Adrenal gland (tissue), 12 donors: ENCODE results near the gene GBGT1. TPM values are rescaled to one million over a fixed set of nuclear protein-coding genes. Genes with fewer than 3 reads are reported as not detected.

Source experiments
- DNase-seq, 7 donors: peaks; one replicate each; pipeline ENCODE4 v3.0.0-alpha.2; 2019 to 2020
- H3K27ac ChIP-seq, 5 donors: fragments of 200-600 bp; sonication (generic) in 4 of 5; 1 replicate in 3 of 5; 2 replicates in 2 of 5; pipeline versions ENCODE4 v1.5.1 to v1.8.0; 2016 to 2020; ENCODE audit warnings: mild to moderate bottlenecking in 1 of 5
- H3K27me3 ChIP-seq: fragments of 200-600 bp; 2 replicates; pipeline ENCODE4 v1.8.0; 2021
- H3K36me3 ChIP-seq, 2 donors: fragments of 200-600 bp; replicated peaks in 1 of 2; 1 replicate in 1 of 2; 2 replicates in 1 of 2; pipeline versions ENCODE4 v1.5.1 to v1.8.0; 2018 to 2022
- H3K4me1 ChIP-seq, 2 donors: fragments of 200-600 bp; replicated peaks in 1 of 2; 1 replicate in 1 of 2; 2 replicates in 1 of 2; pipeline versions ENCODE4 v1.5.1 to v1.8.0; 2018 to 2021
- H3K4me3 ChIP-seq, 4 donors: fragments of 200-600 bp; sonication (generic) in 3 of 4; one replicate each; pipeline ENCODE4 v1.5.1; 2016 to 2018
- H3K9me3 ChIP-seq, 3 donors: fragments of 200-600 bp; sonication (generic) in 1 of 3; replicated peaks in 1 of 3; 1 replicate in 2 of 3; 2 replicates in 1 of 3; pipeline versions ENCODE4 v1.5.1 to v1.8.0; 2016 to 2021
- POLR2A ChIP-seq, 2 donors: fragments of 450-650 bp; IDR thresholded peaks; one replicate each; pipeline ENCODE4 v1.6.1; 2017; ENCODE audit warnings: antibody characterized with exemption in 2 of 2, mild to moderate bottlenecking in 2 of 2, moderate library complexity in 1 of 2
- WGBS, 4 donors: extraction: QIAGEN DNeasy Blood & Tissue Kit in 2 of 4; methylation state at CpG; one replicate each; pipeline versions ENCODE4 v1.1.5 to v1.1.7; 2013 to 2017; 5-methylcytosine and 5-hydroxymethylcytosine counted together
- intact Hi-C, 2 donors: fragments of 100-400 bp; cut with DNase I; formaldehyde crosslinking; loops; one replicate each; pipeline versions ENCODE4 v1.14.1 to v1.15.0; 2022 to 2023
- polyA plus RNA-seq, 3 donors: library from polyadenylated mRNA; stranded (reverse); fragments of 200-250 nt in 2 of 3; fragments of 350-450 nt in 1 of 3; fragmentation: Illumina TruSeq in 1 of 3; extraction: RNeasy Lipid Tissue Mini Kit (QIAGEN cat#74804) in 1 of 3; gene quantifications; one replicate each; pipeline ENCODE4 v1.2.3, GENCODE V29; 2013 to 2014
- total RNA-seq, 9 donors: library from RNA; depleted of rRNA in 4 of 9; stranded (reverse); fragments of >200 nt in 4 of 9; fragments of 120-200 nt in 1 of 9; fragmentation: NEBNext Ultra II Directional in 1 of 9; extraction: Animal tissue kit (Norgen Biotek cat#: 25700) in 1 of 9; gene quantifications; one replicate each; pipeline versions ENCODE4 v1.1.0 to v1.2.4, GENCODE V29; 2013 to 2023
- TF ChIP-seq, protein P1 (sequence below), 6 experiments: fragments of 450-650 bp in 4 of 6; fragments of 200-600 bp in 2 of 6; sonication (generic) in 1 of 6; IDR thresholded peaks; 1 replicate in 5 of 6; 2 replicates in 1 of 6; pipeline versions ENCODE4 v1.5.1 to v1.8.0; 2016 to 2021; ENCODE audit warnings: antibody characterized with exemption in 6 of 6, mild to moderate bottlenecking in 2 of 6, moderate library complexity in 1 of 6
- donor health status: healthy with polysubstance abuse.
- donor health status: Bipolar disorder and iron deficiency.
- donor health status: DM: yes; HTN: yes; CAD: no.
- donor health status: DM: no; HTN: no; CAD: no.
- donor health status: DM: no; HTN: no; CAD: no.
- donor health status: DM: yes; HTN: yes; CAD: no.

Gene GBGT1
- total and polyA plus RNA-seq, 12 donors: 3.5 to 67.5 (median 29.2) TPM

DNA sequence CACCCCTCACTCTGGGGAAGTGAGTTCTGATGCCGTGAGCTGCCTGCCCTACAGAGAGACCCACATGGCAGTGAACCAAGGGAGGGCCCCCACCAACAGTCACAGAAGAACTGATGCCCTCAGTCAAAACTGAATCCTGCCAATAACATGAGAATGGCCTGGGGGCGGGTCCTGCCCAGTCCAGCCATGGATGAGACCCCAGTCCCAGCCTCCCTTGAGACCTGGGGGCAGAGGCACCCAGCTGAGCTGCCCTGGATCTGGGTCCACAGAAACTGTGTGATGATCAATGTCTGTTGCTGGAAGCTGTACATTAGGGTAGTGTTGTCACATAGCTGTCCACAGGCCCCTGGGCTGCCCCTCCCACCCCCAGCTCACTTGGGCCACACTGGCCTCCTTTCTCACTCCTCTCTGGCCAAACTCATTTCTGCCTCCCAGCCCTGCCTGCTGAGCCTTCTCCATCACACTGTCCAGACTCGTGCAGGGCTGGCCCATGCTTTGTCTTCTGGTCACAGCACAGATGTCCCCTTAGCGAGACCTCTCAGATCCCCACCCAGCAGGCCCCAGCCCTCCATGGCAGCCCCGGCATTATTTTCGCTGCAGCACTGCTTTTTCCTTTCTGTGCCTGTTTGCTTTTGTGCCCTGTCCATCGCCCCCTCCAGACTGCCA lies 16.8 kb downstream of the GBGT1 start:
- peak in 2 of 7 donors; percentile 20 to 31 for DNase-seq
- intact Hi-C loops: loop anchor here (5.0 to 10.0 kb wide), 2 partner anchors 102 to 115 kb away; partner anchors contain the start of gene GTF3C5 (in 1 of the 2)
- 63 to 67% (median 66%) methylated on average over 6 to 7 of the region's 7 CpGs for WGBS, 4 donors
- Histone ChIP-seq H3K27me3 (no peaks in the 10 kb centered on the region), H3K4me1 (peaks cover 35 to 49% of the 10 kb centered on the region in 2 donors), H3K9me3 (no peaks in the 10 kb centered on the region), H3K36me3 (no peaks in the 10 kb centered on the region), H3K27ac (peak overlapping the region in 1 of 5 donors; percentile 92), H3K4me3 (no peak overlapping the region)
- TF ChIP-seq POLR2A (IDR thresholded peaks at IDR 0.05): no peak
- TF ChIP-seq, protein P1, sequence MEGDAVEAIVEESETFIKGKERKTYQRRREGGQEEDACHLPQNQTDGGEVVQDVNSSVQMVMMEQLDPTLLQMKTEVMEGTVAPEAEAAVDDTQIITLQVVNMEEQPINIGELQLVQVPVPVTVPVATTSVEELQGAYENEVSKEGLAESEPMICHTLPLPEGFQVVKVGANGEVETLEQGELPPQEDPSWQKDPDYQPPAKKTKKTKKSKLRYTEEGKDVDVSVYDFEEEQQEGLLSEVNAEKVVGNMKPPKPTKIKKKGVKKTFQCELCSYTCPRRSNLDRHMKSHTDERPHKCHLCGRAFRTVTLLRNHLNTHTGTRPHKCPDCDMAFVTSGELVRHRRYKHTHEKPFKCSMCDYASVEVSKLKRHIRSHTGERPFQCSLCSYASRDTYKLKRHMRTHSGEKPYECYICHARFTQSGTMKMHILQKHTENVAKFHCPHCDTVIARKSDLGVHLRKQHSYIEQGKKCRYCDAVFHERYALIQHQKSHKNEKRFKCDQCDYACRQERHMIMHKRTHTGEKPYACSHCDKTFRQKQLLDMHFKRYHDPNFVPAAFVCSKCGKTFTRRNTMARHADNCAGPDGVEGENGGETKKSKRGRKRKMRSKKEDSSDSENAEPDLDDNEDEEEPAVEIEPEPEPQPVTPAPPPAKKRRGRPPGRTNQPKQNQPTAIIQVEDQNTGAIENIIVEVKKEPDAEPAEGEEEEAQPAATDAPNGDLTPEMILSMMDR (IDR thresholded peaks at IDR 0.05): no peak

DNA sequence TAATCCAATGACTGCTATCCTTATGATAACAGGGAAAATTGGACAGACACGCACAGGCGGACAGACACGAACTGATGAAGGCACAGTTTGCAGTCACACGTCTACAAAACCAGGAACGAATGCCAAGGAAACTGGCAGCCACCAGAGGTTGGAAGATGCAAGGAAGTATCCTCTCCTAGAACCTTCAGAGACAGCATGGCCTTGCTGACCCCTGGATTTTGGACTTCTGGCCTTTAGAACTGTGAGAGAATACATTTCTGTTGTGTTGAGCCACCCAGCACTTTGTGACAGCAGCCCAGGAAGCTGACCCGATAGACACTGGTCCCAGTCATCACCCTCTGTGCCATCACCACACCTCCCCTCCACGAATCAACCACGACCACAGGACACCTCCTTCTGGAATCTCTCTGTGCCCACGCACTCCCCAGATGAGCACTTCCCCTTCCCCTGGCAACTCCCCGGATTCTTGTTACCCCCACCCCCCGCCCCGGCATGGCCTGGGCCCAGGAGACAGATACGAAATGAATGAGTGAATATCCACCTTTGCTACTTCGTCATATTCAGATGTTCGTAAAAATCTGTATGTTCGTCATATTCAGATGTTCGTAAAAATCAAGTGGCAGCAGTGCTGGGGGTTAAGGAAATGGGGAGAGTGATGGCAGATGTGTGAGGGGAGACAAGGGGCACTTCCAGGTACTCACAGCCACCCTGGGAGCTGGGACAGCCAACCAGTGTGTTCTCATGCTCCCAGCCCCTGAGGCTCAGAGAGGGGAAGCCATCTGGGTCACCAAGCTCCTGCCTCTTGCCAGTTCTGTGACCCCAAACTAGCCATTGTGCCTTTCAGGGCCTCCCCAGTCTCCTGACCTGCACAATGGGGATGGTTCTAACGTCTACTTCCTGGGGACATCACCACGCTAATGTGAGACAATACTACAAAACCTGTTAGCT lies 18.5 kb downstream of the GBGT1 start:
- peaks cover 40 to 61% of the 10 kb centered on the region in 2 donors for H3K4me1 ChIP-seq
- peak overlapping the region in 1 of 4 donors; percentile 36 for H3K4me3 ChIP-seq

DNA sequence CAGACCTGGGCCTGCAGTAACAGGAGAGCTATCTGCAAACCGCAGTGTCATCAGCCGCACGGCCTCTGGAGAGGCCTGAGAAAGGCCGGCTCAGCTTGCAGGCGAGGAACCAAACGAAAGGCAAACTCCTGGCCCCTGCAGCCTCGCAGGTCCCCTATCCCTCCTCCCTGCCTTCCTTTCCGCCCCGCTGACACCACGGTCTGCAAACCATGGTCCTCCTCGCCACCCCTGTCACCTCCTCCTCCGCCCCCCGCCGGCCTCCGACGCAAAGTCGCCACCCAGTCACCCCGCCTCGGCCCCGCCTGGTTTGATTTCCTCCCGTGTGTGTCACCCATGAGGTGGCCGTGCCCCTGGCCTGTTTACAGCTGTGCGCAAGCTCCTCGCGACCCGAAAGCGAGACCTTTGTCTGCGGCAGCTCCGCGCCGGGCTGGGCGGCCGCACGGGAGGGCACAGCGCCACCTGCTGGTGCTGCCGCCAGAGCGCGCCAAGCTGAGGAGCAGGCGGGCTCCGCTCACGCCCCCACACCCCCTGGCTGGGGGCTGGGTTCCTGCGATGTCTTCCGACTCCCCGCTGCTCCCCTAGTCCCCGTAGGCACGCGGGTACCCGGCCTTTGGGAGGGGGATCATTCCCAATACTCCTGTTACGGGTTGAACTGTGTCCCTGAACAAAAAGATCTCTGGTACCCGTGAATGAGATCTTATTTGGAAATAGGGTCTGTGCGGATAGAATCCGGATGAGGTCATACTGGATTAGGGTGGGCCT lies 19.4 kb downstream of the GBGT1 start:
- Histone ChIP-seq H3K4me1 (peaks cover 42 to 63% of the 10 kb centered on the region in 2 donors), H3K9me3 (no peaks in the 10 kb centered on the region), H3K36me3 (no peaks in the 10 kb centered on the region), H3K27ac (peak overlapping the region in 3 of 5 donors; percentile 67 to 77 (median 69)), H3K4me3 (peak overlapping the region in 1 of 4 donors; percentile 36), H3K27me3 (no peaks in the 10 kb centered on the region)
- DNase-seq: peak; percentile 91 to 97 (median 95)
- peak in 1 of 2 donors; percentile 66 for TF ChIP-seq POLR2A (IDR thresholded peaks at IDR 0.05)
- TF ChIP-seq, protein P1 (IDR thresholded peaks at IDR 0.05): peak; percentile 94 to 99 (median 98)
- intact Hi-C loops: loop anchor here (2.0 to 10.0 kb wide), 3 partner anchors 34 to 100 kb away; no protein-coding TSS in a partner anchor
- 5 to 21% (median 6%) methylated on average over 5 to 52 of the region's 52 CpGs for WGBS, 4 donors

More for the DNA sequence above, 18.5 kb downstream of the GBGT1 start:
- no peak for TF ChIP-seq POLR2A (IDR thresholded peaks at IDR 0.05)
- TF ChIP-seq, protein P1 (IDR thresholded peaks at IDR 0.05): no peak
- H3K9me3 ChIP-seq: no peaks in the 10 kb centered on the region
- 67 to 70% (median 69%) methylated on average over 17 to 19 of the region's 19 CpGs for WGBS, 4 donors
- intact Hi-C loops: loop anchor here (2.0 to 10.0 kb wide), 4 partner anchors 34 to 113 kb away; partner anchors contain the start of gene GTF3C5 (in 1 of the 2)
- DNase-seq: peak in 1 of 7 donors; percentile 23
- H3K36me3 ChIP-seq: no peaks in the 10 kb centered on the region
- H3K27me3 ChIP-seq: no peaks in the 10 kb centered on the region
- H3K27ac ChIP-seq: peak overlapping the region in 3 of 5 donors; percentile 67 to 77 (median 69)
